ENCODE results near the gene TET1.

- TF ChIP-seq POLR2A (IDR thresholded peaks at IDR 0.05) (no peak), CTCF (IDR thresholded peaks at IDR 0.05) (no peak), POLR2AphosphoS5 (IDR thresholded peaks at IDR 0.05) (no peak), EP300 (IDR thresholded peaks at IDR 0.05) (no peak)
Observed at GRCh38 chr10:68597407-68597806, 37.3 kb downstream of the TET1 start.
